GM18526 (cell line): ENCODE results near the gene CD44.

Source experiments
- POLR2A ChIP-seq: IDR thresholded peaks from 3 replicates; pipeline ENCODE4 v1.6.1; 2011; ENCODE audit not compliant: insufficient read length; ENCODE audit errors: extremely low read depth

CD44 gene

GRCh38 chr11:35126879-35127581 is 11.9 kb upstream of the CD44 start:
- TF ChIP-seq POLR2A, result no peak

GRCh38 chr11:35127619-35128018 is 11.4 kb upstream of the CD44 start:
- TF ChIP-seq POLR2A, result no peak

- no peak for TF ChIP-seq POLR2A
Measured at GRCh38 chr11:35131094-35131493, 7.9 kb upstream of the CD44 start.

- no peak for TF ChIP-seq POLR2A
Measured at GRCh38 chr11:35131886-35132285, 7.1 kb upstream of the CD44 start.

- no peak for TF ChIP-seq POLR2A
Measured at GRCh38 chr11:35133656-35134055, 5.3 kb upstream of the CD44 start.

GRCh38 chr11:35134403-35135148 is 4.4 kb upstream of the CD44 start:
- TF ChIP-seq POLR2A, result no peak

- no peak for TF ChIP-seq POLR2A
Measured at GRCh38 chr11:35135222-35135621, 3.7 kb upstream of the CD44 start.

GRCh38 chr11:35136311-35136710 is 2.7 kb upstream of the CD44 start:
- TF ChIP-seq POLR2A, result no peak

- no peak for TF ChIP-seq POLR2A
Measured at GRCh38 chr11:35138058-35138457, 913 bp upstream of the CD44 start.

- TF ChIP-seq POLR2A, result no peak
Measured at GRCh38 chr11:35138606-35138942, 397 bp upstream of the CD44 start.

GRCh38 chr11:35139722-35140282 is 831 bp downstream of the CD44 start:
- TF ChIP-seq POLR2A, result no peak

- TF ChIP-seq POLR2A, result no peak
Measured at GRCh38 chr11:35141071-35141470, 2.1 kb downstream of the CD44 start.

GRCh38 chr11:35141571-35141971 is 2.6 kb downstream of the CD44 start:
- no peak for TF ChIP-seq POLR2A

GRCh38 chr11:35142481-35143075 is 3.6 kb downstream of the CD44 start:
- TF ChIP-seq POLR2A, result no peak

GRCh38 chr11:35143297-35144135 is 4.5 kb downstream of the CD44 start:
- no peak for TF ChIP-seq POLR2A
